ENCODE measurements around the gene CENPN. TPM values are rescaled to one million over a fixed set of nuclear protein-coding genes. Genes with fewer than 3 reads are reported as not detected.

The CENPN gene, protein sequence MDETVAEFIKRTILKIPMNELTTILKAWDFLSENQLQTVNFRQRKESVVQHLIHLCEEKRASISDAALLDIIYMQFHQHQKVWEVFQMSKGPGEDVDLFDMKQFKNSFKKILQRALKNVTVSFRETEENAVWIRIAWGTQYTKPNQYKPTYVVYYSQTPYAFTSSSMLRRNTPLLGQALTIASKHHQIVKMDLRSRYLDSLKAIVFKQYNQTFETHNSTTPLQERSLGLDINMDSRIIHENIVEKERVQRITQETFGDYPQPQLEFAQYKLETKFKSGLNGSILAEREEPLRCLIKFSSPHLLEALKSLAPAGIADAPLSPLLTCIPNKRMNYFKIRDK
- total RNA-seq: 4.8 TPM

DNA sequence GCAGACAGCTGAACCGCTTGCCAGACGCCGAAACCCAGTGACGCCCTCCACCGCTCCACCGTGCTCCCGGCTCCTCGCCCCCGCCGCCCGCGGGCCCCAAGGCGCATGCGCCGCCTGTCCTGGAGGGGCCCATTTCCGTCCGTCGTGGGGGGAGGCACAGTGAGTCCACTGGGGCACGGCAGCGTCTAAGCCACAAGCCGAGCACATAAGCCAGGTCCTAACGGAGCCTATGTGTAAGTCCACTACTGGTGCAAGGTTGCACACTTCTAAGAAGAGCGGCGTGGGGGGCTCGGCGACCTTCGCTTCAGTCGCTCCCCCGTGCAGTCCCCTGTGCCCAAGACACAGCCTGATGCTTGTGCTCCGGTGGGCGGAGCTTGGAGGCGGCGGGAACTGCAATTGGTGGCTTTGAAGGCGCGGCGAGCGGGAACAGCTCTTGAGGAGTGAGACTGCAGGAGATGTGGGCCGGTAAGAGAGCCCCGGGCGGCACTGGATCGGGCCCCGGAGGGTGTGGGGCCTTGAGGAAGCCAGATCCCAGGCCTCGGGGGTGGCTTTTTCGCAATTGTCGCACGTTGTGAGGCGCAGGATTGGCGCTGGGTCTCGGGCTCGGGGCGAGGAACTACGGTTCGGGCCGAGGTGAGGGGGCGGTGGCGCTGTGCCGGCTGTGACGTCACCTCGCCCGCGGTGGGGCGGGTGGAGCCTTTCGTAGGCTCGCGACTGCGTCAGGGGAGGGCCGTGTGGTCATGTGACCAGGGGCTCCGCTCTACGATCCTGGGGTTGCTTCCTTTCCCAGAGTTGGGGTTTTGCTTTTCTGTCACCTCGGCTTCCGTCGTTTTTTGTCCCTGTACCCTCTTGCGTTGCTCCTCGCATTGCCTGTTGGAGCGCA is at the start of gene CENPN, which contains the start of gene CMC2:
Gene CENPN, plus strand, starts transcription at position 402 of the 883 bp plus-strand sequence. CDS start 4,726 bp downstream, outside the sequence.
Gene CMC2, minus strand, starts transcription at position 73 of the 883 bp plus-strand sequence. CDS start 9,491 bp downstream, outside the sequence.
- peak; percentile 98 to 99 (median 99) for DNase-seq (ENCODE audit: low read depth in 2 of 3, low spot score in 2 of 3)

DNA sequence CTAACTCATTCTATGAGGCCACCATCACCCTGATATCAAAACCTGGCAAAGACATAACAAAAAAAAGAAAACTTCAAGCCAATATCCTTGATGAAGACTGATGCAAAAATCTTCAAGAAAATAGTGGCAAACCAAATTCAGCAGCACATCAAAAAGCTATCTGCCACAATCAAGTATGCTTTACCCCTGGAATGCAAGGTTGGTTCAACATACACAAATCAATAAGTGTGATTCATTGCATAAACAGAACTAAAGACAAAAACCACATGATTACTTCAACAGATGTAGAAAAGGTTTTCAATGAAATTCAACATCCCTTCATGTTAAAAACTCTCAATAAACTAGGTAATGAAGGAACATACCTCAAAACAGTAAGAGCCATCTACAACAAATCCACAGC is 48.7 kb upstream of the CENPN start:
- DNase-seq (ENCODE audit: low read depth in 2 of 3, low spot score in 2 of 3): peak in 1 of 3 donors; percentile 8

DNA sequence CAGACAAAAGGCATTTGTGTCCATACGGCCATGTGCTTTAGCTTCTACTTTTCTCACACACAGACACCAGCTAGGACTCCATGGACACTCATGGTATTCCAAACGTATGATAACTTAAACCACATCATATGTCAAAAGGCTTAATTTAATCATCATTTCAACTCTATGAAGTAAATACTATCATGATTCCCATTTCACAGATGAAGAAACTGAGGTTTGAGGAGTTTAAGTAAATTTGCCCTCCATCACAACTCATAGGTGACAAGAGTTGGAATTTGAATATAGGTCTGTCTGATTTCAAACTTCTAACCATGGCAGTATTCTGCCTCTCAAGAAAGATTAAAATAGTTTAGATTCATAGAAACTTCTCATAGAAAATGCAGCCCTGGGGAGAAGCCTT is 44.1 kb upstream of the CENPN start:
- no peak for DNase-seq (ENCODE audit: low read depth in 2 of 3, low spot score in 2 of 3)

DNA sequence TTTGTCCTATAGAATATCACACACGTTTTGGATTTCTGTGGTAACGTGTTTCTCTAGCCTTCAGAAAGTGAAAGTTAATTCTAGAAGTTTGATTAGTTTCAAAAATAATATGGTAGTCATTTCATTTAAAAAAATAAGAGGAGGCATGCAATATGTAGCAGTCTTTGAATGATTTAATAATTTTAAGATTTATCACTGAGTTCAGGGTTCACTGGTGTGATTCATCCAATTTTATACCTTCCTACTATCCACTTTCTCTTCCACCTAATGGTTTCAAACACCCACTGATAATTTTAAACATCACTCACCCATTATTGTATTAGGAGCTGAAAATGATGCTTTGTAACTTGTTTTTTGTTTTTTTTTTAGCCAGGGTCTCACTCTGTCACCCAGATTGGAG is 42.7 kb upstream of the CENPN start:
- no peak for DNase-seq (ENCODE audit: low read depth in 2 of 3, low spot score in 2 of 3)

DNA sequence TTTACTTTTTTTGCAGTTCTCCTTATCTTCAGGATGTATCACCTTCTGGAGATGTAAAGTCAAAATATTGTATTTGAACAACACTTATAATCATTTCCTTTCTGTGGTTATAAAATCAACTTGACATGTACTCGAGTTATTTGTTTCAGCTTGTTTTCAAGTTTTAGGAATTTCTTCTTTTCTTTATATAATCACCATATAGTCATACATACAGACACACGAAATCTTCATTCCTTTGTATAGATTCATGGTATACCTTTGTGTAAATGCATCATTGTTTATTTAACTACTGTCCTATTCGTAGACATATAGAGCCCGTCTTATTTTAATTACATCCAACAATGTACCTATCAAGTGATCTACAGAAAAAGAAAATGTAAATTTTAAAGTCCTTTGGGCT is 40.4 kb upstream of the CENPN start:
- DNase-seq (ENCODE audit: low read depth in 2 of 3, low spot score in 2 of 3): no peak

DNA sequence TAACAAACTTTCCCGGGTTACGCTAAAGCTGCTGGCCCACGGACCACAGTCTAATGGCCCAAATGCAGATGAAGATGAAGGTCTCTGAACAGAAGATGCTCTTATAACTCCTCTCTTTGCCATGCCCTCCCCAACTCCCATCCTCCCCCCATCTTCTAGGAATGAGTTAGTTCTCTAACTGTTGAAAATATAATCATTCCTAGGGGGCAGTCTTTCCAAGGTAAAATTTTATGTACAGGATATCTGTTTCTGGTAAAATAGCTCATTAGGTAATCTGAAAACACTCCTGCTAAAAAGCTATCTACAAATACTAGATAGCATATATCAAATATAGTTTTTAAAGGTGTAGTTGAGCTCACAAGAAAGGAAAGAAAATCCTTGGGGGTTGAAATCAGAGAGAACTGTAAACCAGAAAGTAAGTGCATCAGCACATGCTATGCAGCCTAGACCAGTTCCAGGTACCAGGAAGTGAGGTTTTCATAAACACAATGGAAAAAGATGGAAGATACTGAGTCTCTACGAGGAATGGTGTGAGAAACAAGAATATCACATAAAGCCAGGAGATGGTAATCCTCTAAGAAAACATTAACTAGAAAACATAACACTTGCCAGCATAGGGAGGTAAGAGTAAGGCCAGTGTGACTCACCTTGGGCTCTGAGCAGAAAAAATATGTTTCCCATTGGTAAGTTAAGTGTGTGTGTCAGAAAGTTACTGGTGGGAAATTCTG is 38.5 kb upstream of the CENPN start:
- no peak for DNase-seq (ENCODE audit: low read depth in 2 of 3, low spot score in 2 of 3)

DNA sequence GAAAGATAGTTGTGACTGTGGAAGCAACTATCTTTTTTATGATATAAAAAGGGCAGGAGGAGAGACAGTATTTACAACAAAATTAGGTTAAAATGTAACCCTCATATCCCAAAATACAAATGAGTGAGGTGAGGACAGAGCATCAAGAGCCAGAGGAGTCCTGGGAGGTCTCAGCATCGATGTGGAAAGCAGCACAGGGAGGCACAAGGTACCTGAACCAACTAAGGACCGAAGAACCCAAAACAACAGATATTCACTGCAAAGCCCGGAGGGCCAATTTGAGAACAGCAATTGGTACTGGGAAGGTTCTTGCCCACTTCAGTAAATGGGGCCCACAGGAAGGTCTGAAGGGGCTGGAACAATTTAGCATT is 37.9 kb upstream of the CENPN start:
- no peak for DNase-seq (ENCODE audit: low read depth in 2 of 3, low spot score in 2 of 3)

DNA sequence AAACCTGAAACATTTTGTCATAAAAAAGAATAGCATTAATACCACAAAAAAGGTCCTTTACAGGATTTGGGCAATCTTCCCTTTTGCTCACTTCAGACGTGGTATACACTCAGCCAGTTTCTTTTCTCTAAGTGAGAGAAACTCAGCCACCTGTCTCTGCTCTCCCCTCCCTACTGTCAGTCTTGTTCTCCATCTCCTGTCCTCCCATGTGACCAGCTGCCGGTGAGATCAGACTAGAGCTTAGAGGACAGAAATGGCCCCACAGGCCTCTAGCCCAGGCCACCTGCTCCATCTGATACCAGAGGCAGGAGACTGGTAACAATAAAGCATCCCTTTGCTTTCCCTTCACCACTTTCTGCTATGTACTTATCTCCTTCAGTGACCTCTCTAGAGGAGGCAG is 35.2 kb upstream of the CENPN start:
- DNase-seq (ENCODE audit: low read depth in 2 of 3, low spot score in 2 of 3): peak in 1 of 3 donors; percentile 9

DNA sequence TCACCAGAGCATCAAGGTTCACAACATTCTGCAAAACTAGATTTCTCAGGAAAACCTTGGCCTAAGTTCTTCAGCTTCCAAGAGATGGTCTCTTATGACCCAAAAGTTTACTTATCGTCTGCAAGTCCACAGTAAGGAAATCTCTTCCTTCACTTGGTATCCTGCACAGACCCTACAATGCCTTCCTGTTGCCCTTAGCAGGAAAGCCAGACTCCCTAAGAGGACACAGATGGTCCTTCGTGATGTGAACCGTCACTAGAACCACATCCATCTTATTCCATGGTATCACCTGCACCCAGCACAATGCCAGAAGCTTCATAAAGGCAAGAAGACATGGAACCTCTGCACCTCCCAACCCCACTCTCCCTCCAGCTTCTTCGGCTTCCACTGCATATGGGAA is 34.4 kb upstream of the CENPN start:
- DNase-seq (ENCODE audit: low read depth in 2 of 3, low spot score in 2 of 3): peak in 1 of 3 donors; percentile 61

DNA sequence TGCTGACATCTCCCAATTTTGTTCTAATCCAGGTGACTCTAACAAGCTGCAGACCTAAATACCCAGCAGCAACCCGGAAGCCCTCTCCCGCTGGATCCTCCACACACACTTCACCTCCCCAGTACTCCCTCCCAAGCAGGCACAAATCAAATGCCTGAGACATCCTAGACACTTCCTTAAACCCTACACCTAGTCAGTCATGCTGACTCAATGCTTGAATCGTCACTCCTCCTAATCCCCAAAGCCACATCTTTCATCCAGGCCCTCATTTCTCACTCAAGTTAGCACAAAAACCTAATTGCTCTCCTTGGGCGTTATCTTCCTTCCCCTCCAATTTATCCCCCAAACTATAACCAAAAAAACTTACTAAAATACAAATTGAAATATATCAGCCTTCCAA is 33.0 kb upstream of the CENPN start:
- DNase-seq (ENCODE audit: low read depth in 2 of 3, low spot score in 2 of 3): no peak

DNA sequence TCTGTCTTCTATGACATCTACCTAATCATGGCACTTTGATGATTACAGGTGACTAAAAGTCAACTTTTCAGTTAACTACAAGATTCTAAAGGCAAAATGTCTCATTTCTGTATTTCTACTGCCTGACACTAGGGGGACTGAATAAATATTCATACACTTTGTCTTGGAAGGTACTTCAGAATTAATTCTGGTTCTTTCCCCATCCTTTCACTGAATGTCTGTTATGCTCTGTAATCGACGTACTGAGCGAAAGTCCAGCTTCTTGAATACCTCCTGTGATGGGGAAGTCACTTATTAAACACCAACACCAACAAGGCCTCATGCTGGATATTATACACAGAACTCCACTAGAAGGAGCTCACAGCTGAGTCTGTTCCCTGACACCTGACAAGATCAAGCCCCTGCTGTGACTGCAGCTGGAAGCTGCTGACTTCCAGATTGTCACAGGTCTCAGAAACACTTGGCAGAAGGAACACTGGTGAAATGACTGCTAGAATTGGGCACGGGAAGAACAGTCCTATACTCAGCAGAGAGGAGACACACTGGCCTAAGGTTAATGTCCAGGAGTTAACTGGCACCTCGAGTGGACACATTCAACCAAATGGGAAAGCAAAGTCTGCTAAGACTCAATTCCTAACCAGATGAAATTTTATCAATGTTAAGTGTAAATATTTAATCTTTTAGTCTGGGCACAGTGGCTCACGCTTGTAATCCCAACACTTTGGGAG is 32.2 kb upstream of the CENPN start:
- no peak for DNase-seq (ENCODE audit: low read depth in 2 of 3, low spot score in 2 of 3)

DNA sequence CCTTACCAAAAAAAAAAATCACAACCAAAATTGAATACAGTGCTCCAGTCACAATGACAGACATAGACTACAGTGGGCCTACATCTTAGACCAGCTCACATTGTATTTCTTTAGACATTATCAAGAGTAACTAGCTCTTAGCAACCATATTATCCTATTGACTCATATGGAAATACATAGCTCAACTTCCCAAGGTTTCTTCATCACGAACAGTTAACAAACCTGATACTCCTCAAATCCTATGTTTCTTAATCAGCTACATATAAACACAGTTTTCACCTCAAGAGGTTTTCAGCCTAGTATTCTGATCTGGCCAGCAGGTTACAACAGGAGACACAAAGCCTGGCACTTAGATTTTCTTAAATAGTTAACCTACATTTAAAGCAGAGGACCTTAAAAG is 30.1 kb upstream of the CENPN start:
- no peak for DNase-seq (ENCODE audit: low read depth in 2 of 3, low spot score in 2 of 3)

DNA sequence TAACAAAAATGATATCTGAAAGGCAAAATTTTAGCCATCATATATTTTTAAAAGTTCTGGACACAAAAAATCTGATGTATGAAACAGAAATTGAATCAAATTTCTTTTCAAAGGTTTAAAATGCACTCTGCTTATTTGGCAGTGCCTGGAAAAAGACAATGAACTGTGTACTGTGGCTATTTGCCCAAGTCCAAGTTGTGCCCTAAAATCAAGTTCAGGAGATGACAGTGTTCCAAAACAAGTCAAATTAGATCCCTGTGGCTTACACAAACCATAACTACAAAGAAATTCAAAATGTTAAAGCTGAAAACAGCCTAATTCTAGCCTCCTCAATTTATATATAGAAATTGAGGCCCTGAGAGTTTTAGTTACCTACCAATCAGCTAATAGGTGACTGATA is 25.9 kb upstream of the CENPN start:
- DNase-seq (ENCODE audit: low read depth in 2 of 3, low spot score in 2 of 3): no peak

DNA sequence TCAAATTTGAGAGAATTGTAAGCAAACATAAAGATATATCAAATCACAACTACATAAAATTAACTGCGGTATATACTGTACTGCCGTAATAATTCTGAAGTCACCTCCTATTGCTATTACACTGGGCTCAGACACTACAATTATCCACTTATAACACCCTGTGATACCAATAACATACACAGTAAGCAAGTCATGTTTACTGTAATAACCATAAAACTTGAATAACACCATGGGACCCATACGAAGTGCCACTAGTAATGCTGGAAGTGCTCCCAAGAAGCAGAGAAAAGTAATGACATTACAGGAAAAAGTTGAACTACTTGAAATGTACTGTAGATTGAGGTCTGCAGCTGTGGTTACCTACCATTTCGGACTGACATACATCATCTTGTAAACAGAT is 24.4 kb upstream of the CENPN start:
- DNase-seq (ENCODE audit: low read depth in 2 of 3, low spot score in 2 of 3): no peak

DNA sequence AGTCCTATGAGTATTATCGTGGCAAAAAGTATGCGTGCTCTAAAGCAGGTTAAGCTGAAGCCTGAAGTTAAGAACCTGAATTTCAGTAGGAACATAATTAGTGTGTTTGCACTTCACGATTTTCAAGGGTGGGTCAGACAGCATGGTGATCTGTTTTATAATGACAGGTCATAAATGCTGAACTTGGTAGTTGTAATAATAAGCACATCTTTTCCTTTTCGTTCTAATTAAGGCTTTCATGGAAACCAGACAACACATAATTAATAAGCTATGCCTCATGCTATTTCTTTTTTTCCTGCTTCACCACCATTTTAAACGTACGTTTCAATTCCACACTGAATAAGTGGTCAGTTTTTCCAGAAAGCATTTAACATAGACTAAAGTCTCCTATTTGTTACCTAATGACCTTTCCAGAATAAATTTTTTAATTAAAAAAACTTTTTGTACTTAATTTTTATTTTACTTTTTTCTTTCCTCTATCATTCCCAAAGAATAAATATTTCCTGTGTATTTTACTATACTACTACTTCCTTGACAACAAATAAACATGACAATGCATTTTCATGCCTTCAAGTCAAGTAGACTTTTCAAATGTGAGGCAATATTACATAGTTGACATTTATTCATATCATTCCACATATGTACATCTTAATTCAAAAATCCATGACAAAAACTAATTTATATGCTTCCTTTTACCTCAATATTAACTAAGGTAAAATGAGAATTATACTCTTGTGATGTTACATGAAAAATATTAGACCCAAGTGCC is 22.7 kb upstream of the CENPN start:
- no peak for DNase-seq (ENCODE audit: low read depth in 2 of 3, low spot score in 2 of 3)

DNA sequence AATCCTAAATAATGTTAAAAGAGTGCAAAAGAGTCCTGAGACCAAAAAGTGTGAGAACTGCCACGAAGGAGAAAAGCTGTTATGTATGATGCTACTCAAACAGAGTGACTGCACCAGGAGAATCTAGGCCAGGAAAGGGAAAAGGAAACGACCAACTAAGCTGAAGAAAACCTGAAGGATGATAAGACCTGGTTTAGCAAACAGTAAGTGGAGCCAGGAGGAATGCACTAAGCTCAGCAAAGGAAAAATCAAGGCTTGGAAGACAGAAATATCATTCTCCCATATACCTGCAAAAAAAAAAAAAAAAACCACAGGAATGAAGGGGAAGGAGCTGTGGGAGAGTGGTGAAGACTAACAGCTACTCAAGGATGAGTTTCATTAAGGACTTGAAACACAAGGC is 21.4 kb upstream of the CENPN start:
- no peak for DNase-seq (ENCODE audit: low read depth in 2 of 3, low spot score in 2 of 3)

DNA sequence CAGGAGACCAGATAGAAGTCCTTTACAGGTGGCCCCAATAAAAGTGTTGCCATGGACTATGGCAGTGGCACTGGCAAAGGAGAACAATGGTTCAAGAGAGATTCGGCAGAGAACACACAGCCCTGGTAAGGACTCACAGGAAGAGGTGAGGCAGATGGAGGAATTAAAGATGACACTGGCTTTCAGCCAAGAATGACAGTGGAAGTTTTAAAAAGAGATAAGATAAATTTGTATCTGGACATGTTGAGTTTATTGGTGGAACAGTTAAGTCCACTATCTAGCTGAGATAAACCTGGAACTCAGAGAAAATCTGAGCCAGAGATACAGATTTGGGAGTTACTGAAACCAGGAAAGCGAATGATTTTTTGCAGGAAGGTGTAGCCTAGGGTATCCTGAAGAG is 20.5 kb upstream of the CENPN start:
- DNase-seq (ENCODE audit: low read depth in 2 of 3, low spot score in 2 of 3): no peak

DNA sequence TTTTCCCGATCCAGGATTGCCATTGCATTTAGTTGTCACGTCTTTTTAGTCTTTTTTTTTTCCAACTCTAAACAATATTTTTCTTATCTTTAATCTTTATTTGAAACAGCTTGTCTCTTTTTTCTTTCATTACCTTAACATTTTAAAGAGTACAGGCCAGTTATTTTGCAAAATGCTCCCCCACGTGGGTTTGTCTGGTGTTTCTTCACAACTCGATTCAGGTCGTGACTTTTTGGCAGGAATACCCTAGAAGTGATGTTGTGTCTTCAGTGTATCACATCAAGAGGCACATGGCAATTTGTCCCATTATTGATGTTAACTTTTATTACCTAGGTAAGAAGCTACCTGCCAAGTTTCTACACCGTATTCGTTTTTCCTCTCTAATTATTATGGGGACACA is 18.3 kb upstream of the CENPN start:
- DNase-seq (ENCODE audit: low read depth in 2 of 3, low spot score in 2 of 3): no peak

DNA sequence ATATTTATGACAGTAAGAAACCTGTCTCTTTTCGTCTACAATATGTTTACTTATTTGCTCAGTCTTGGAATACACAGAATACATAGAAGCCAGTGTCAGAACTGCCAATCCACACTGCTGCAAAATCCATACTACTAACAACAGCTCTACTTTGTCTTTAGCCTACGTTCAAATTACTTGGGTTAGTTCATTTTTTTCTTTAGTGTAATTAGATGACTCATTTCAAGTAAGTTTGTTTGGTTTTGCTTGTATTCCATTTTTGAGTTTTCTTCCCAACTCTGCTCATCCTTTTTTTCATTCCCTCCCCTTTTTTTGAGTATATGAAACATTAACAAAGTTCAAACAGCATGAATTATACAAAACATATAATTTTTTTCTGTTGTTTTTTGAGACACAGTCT is 17.2 kb upstream of the CENPN start:
- no peak for DNase-seq (ENCODE audit: low read depth in 2 of 3, low spot score in 2 of 3)

DNA sequence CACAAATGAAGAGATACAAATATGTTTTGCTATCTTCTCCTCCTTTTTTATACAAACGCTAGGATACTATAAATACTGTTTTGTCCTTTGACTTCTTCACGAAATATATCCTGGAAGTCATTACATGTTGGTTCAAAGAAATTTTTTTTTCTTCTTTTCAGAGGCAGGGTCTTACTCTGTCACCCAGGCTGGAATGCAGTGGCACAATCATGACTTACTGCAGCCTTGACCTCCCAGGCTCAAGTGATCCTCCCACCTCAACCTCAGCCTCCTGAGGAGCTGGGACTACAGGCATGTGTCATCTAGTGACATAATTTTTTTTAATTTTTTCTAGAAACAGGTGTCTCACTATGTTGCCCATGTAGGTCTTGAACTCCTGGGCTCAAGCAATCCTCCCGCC is 16.4 kb upstream of the CENPN start:
- no peak for DNase-seq (ENCODE audit: low read depth in 2 of 3, low spot score in 2 of 3)
